KMS-11 (cell line): ENCODE data around the gene TMEM244.
"Not testable (repeated sequence)": the region's sequence is repeated elsewhere in the genome, so short reads cannot be mapped to it uniquely, and the experiment has no call there.

Source experiments
- H2AFZ ChIP-seq: fragments of 200-600 bp; sonication (generic); 2 replicates; pipeline ENCODE4 v1.6.1; 2016; ENCODE audit warnings: antibody characterized with exemption, mixed run types, low read depth
- H3K27ac ChIP-seq: fragments of 200-600 bp; sonication (generic); 2 replicates; pipeline ENCODE4 v1.6.1; 2016; ENCODE audit warnings: mild to moderate bottlenecking, mixed run types
- H3K27me3 ChIP-seq: fragments of 200-600 bp; sonication (generic); 2 replicates; pipeline ENCODE4 v1.6.1; 2017; ENCODE audit warnings: mild to moderate bottlenecking, low read depth, mixed run types, moderate library complexity; ENCODE audit not compliant: insufficient read depth
- H3K36me3 ChIP-seq: fragments of 200-600 bp; sonication (generic); 2 replicates; pipeline ENCODE4 v1.6.1; 2017; ENCODE audit warnings: mild to moderate bottlenecking, mixed run types; ENCODE audit not compliant: insufficient read depth
- H3K4me1 ChIP-seq: fragments of 200-600 bp; sonication (generic); 2 replicates; pipeline ENCODE4 v1.6.1; 2016; ENCODE audit warnings: mild to moderate bottlenecking, low read depth, mixed run types; ENCODE audit not compliant: poor library complexity, severe bottlenecking
- H3K4me2 ChIP-seq: fragments of 200-600 bp; sonication (generic); 2 replicates; pipeline ENCODE4 v1.7.0; 2016; ENCODE audit warnings: mild to moderate bottlenecking, mixed run types
- H3K4me3 ChIP-seq: fragments of 200-600 bp; sonication (generic); IDR thresholded peaks from 2 replicates; pipeline ENCODE4 v1.6.1; 2017; ENCODE audit warnings: low read depth, low read length, mixed read lengths; ENCODE audit not compliant: insufficient read depth
- H3K79me2 ChIP-seq: fragments of 200-600 bp; sonication (generic); 2 replicates; pipeline ENCODE4 v1.6.1; 2016; ENCODE audit warnings: low read depth, mixed run types; ENCODE audit not compliant: insufficient read depth
- H3K9ac ChIP-seq: fragments of 200-600 bp; sonication (generic); 2 replicates; pipeline ENCODE4 v1.6.1; 2016; ENCODE audit warnings: mild to moderate bottlenecking, mixed run types
- H4K20me1 ChIP-seq: fragments of 200-600 bp; sonication (generic); 2 replicates; pipeline ENCODE4 v1.6.1; 2016; ENCODE audit warnings: mild to moderate bottlenecking, mixed run types; ENCODE audit not compliant: insufficient read depth
- TF ChIP-seq, protein P1 (sequence below): fragments of 200-600 bp; sonication (generic); conservative IDR thresholded peaks from 2 replicates; pipeline ENCODE4 v1.6.1; 2017; ENCODE audit warnings: low read depth, mild to moderate bottlenecking, antibody characterized with exemption, low read length, moderate library complexity, mixed read lengths

The TMEM244 gene

GRCh38 chr6:129817332-129817731 lies 43.8 kb downstream of the TMEM244 start:
- H3K36me3 ChIP-seq: no peaks in the 10 kb centered on the region
- H3K79me2 ChIP-seq: no peaks in the 10 kb centered on the region
- no peak overlapping the region for H3K9ac ChIP-seq
- no peaks in the 10 kb centered on the region for H3K27me3 ChIP-seq
- H2AFZ ChIP-seq: no peak overlapping the region
- H3K4me1 ChIP-seq: no peaks in the 10 kb centered on the region
- no peaks in the 10 kb centered on the region for H4K20me1 ChIP-seq
- no peak overlapping the region for H3K4me2 ChIP-seq
- TF ChIP-seq, protein P1, sequence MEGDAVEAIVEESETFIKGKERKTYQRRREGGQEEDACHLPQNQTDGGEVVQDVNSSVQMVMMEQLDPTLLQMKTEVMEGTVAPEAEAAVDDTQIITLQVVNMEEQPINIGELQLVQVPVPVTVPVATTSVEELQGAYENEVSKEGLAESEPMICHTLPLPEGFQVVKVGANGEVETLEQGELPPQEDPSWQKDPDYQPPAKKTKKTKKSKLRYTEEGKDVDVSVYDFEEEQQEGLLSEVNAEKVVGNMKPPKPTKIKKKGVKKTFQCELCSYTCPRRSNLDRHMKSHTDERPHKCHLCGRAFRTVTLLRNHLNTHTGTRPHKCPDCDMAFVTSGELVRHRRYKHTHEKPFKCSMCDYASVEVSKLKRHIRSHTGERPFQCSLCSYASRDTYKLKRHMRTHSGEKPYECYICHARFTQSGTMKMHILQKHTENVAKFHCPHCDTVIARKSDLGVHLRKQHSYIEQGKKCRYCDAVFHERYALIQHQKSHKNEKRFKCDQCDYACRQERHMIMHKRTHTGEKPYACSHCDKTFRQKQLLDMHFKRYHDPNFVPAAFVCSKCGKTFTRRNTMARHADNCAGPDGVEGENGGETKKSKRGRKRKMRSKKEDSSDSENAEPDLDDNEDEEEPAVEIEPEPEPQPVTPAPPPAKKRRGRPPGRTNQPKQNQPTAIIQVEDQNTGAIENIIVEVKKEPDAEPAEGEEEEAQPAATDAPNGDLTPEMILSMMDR: no peak
- H3K4me3 ChIP-seq: no peak overlapping the region
- no peak overlapping the region for H3K27ac ChIP-seq

DNA sequence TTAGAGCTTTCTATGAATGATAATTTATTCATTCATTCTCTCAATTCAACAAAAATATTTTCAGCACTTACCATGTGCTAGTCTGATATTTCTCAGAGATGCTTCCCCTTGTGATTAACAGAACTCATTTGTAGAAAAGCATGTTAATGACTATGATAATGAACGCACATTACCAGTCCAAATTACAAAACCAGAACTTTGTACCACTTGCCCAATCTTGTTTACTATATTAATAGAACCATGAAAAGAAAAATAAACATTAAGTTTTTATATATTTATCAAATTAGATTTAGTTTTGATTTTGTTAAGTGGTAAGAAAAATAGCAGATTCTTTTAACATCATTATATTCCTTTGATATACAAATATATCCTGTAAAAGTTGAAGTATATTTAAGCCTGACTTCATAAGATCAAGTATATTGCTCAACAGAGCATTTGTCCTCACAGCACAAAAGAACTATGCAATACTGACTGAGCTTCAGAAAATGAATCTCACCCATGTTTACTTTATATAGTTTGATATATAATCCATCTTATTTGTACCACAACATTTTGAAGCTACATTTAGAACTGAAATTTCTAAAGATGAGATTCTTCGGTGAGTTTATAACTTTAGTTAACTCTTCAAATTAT lies 48.9 kb downstream of the TMEM244 start:
- H3K27ac ChIP-seq: no peak overlapping the region
- H3K4me3 ChIP-seq: no peak overlapping the region
- no peak overlapping the region for H2AFZ ChIP-seq
- no peaks in the 10 kb centered on the region for H3K4me1 ChIP-seq
- no peak overlapping the region for H3K9ac ChIP-seq
- H3K36me3 ChIP-seq: no peaks in the 10 kb centered on the region
- no peaks in the 10 kb centered on the region for H3K27me3 ChIP-seq
- no peaks in the 10 kb centered on the region for H4K20me1 ChIP-seq
- H3K79me2 ChIP-seq: no peaks in the 10 kb centered on the region
- TF ChIP-seq, protein P1: no peak
- H3K4me2 ChIP-seq: no peak overlapping the region

GRCh38 chr6:129807141-129807540 lies 54.0 kb downstream of the TMEM244 start:
- not testable (repeated sequence) for H3K4me3 ChIP-seq, H3K27me3 ChIP-seq, H3K4me1 ChIP-seq, H2AFZ ChIP-seq, H3K4me2 ChIP-seq, H3K9ac ChIP-seq, H3K27ac ChIP-seq, H3K79me2 ChIP-seq, H3K36me3 ChIP-seq, H4K20me1 ChIP-seq

DNA sequence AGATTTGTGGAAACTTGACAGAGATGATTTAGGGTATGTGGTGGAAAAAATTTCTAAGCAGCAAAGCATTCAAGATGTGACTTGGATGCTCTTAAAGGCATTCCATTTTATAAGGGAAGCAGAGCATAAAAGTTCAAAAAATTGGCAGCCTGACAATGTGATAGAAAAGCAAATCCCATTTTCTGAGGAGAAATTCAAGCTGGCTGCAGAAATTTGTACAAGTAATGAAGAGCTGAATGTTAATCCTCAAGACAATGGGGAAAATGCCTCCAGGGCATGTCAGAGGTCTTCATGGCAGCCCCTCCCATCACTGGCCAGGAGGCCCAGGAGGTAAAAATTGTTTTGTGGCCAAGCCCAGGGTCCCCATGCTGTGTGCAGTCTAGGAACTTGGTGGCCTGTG lies 58.2 kb downstream of the TMEM244 start:
- H3K79me2 ChIP-seq, H3K4me3 ChIP-seq, H3K36me3 ChIP-seq, H3K27ac ChIP-seq, H3K9ac ChIP-seq, H2AFZ ChIP-seq, H4K20me1 ChIP-seq, H3K4me2 ChIP-seq, H3K4me1 ChIP-seq, H3K27me3 ChIP-seq: not testable (repeated sequence)

DNA sequence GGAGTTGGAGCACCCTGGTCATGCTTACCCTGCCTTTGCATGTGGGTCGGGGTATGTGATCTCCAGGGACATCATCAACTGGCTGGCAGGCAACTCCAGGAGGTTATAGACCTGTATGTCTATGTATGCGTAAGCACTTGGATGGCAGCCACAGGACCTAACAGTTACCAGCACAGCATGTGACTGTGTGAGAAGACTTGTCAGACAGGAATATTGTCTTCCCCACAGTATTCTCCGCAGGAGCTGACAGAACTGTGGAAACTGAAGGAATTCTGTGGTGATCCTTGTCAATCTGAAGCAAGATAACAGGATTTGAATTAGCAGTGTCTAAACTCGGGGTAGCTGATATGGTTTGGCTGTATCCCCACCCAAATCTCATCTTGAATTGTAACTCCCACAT lies 59.2 kb downstream of the TMEM244 start:
- Histone ChIP-seq H3K4me2 (no peak overlapping the region), H3K4me3 (no peak overlapping the region), H3K4me1 (no peaks in the 10 kb centered on the region), H4K20me1 (no peaks in the 10 kb centered on the region), H3K9ac (no peak overlapping the region), H3K79me2 (no peaks in the 10 kb centered on the region), H2AFZ (no peak overlapping the region), H3K27me3 (no peaks in the 10 kb centered on the region), H3K27ac (no peak overlapping the region), H3K36me3 (no peaks in the 10 kb centered on the region)
- TF ChIP-seq, protein P1: no peak
